GM18868 (cell line): ENCODE data around the gene ZDHHC22.

Source experiments
- ATAC-seq: cut with Tn5 transposase; IDR thresholded peaks from one replicate; pipeline ENCODE4 v1.9.1; 2021; ENCODE audit warnings: mild to moderate bottlenecking, moderate library complexity; ENCODE audit not compliant: unreplicated experiment

ZDHHC22 gene

GRCh38 chr14:77131206-77131605, 10.4 kb downstream of the ZDHHC22 start:
- ATAC-seq: no peak

- no peak for ATAC-seq
Observed at GRCh38 chr14:77130386-77130785, 11.2 kb downstream of the ZDHHC22 start.

- ATAC-seq: no peak
Observed at GRCh38 chr14:77128414-77128891, 13.1 kb downstream of the ZDHHC22 start.

- no peak for ATAC-seq
Observed at GRCh38 chr14:77126461-77126990, 15.1 kb downstream of the ZDHHC22 start.

GRCh38 chr14:77125823-77126325, 15.7 kb downstream of the ZDHHC22 start:
- ATAC-seq: no peak

GRCh38 chr14:77125281-77125801, 16.2 kb downstream of the ZDHHC22 start:
- no peak for ATAC-seq

GRCh38 chr14:77124345-77125280, 17.0 kb downstream of the ZDHHC22 start:
- ATAC-seq: peak; percentile 27

GRCh38 chr14:77123381-77124325, 17.9 kb downstream of the ZDHHC22 start:
- ATAC-seq: no peak

- no peak for ATAC-seq
Observed at GRCh38 chr14:77122526-77123125, 19.0 kb downstream of the ZDHHC22 start.

GRCh38 chr14:77120771-77121743, 20.5 kb downstream of the ZDHHC22 start:
- peak; percentile 89 for ATAC-seq

GRCh38 chr14:77119851-77120250, 21.7 kb downstream of the ZDHHC22 start:
- no peak for ATAC-seq

- no peak for ATAC-seq
Observed at GRCh38 chr14:77116172-77116817, 25.3 kb downstream of the ZDHHC22 start.

- ATAC-seq: no peak
Observed at GRCh38 chr14:77114609-77115008, 27.0 kb downstream of the ZDHHC22 start.

GRCh38 chr14:77113644-77114043, 27.9 kb downstream of the ZDHHC22 start:
- no peak for ATAC-seq

- no peak for ATAC-seq
Observed at GRCh38 chr14:77111021-77111420, 30.6 kb downstream of the ZDHHC22 start.

GRCh38 chr14:77110286-77110685, 31.3 kb downstream of the ZDHHC22 start:
- ATAC-seq: no peak

GRCh38 chr14:77109656-77110055, 31.9 kb downstream of the ZDHHC22 start:
- ATAC-seq: no peak

- no peak for ATAC-seq
Observed at GRCh38 chr14:77108753-77109152, 32.8 kb downstream of the ZDHHC22 start.

GRCh38 chr14:77107228-77107627, 34.4 kb downstream of the ZDHHC22 start:
- no peak for ATAC-seq
